ENCODE data around the gene BAHCC1.

Gene BAHCC1

GRCh38 chr17:81433656-81434055 lies 38.4 kb downstream of the BAHCC1 start:
- no peaks in the 10 kb centered on the region for H3K36me3 ChIP-seq (ENCODE audit: control insufficient read depth in 5 of 5, insufficient read depth in 5 of 5, low read length in 5 of 5)
- no peak overlapping the region for H3K27ac ChIP-seq (ENCODE audit: low read depth, low read length)
- H3K9ac ChIP-seq (ENCODE audit: low read length in 5 of 5), result peak overlapping the region in 1 of 5 donors; percentile 2
- H3K4me3 ChIP-seq (ENCODE audit: low read depth in 1 of 5, low read length in 5 of 5), result no peak overlapping the region
- no peaks in the 10 kb centered on the region for H3K9me3 ChIP-seq (ENCODE audit: control insufficient read depth in 5 of 5, low read length in 5 of 5)
- H3K27me3 ChIP-seq (ENCODE audit: control insufficient read depth in 5 of 5, insufficient read depth in 4 of 5, low read length in 5 of 5), result no peaks in the 10 kb centered on the region
- peaks cover 0 to 69% (median 52%) of the 10 kb centered on the region in 5 donors for H3K4me1 ChIP-seq (ENCODE audit: control insufficient read depth in 5 of 5, insufficient read depth in 5 of 5, low read length in 5 of 5)

GRCh38 chr17:81434072-81434471 lies 38.8 kb downstream of the BAHCC1 start:
- no peaks in the 10 kb centered on the region for H3K36me3 ChIP-seq (ENCODE audit: control insufficient read depth in 5 of 5, insufficient read depth in 5 of 5, low read length in 5 of 5)
- no peaks in the 10 kb centered on the region for H3K9me3 ChIP-seq (ENCODE audit: control insufficient read depth in 5 of 5, low read length in 5 of 5)
- no peak overlapping the region for H3K27ac ChIP-seq (ENCODE audit: low read depth, low read length)
- no peak overlapping the region for H3K9ac ChIP-seq (ENCODE audit: low read length in 5 of 5)
- peaks cover 0 to 65% (median 48%) of the 10 kb centered on the region in 5 donors for H3K4me1 ChIP-seq (ENCODE audit: control insufficient read depth in 5 of 5, insufficient read depth in 5 of 5, low read length in 5 of 5)
- no peaks in the 10 kb centered on the region for H3K27me3 ChIP-seq (ENCODE audit: control insufficient read depth in 5 of 5, insufficient read depth in 4 of 5, low read length in 5 of 5)
- no peak overlapping the region for H3K4me3 ChIP-seq (ENCODE audit: low read depth in 1 of 5, low read length in 5 of 5)

GRCh38 chr17:81434681-81435417 lies 39.6 kb downstream of the BAHCC1 start:
- Histone ChIP-seq H3K4me1 (ENCODE audit: control insufficient read depth in 5 of 5, insufficient read depth in 5 of 5, low read length in 5 of 5) (peaks cover 0 to 59% (median 40%) of the 10 kb centered on the region in 5 donors), H3K27ac (ENCODE audit: low read depth, low read length) (peak overlapping the region; percentile 54)

GRCh38 chr17:81435652-81436293 lies 40.5 kb downstream of the BAHCC1 start:
- Histone ChIP-seq H3K27ac (ENCODE audit: low read depth, low read length) (peak overlapping the region; percentile 54), H3K4me1 (ENCODE audit: control insufficient read depth in 5 of 5, insufficient read depth in 5 of 5, low read length in 5 of 5) (peaks cover 0 to 58% (median 43%) of the 10 kb centered on the region in 5 donors), H3K36me3 (ENCODE audit: control insufficient read depth in 5 of 5, insufficient read depth in 5 of 5, low read length in 5 of 5) (no peaks in the 10 kb centered on the region), H3K9ac (ENCODE audit: low read length in 5 of 5) (peak overlapping the region in 3 of 5 donors; percentile 23 to 26 (median 23)), H3K27me3 (ENCODE audit: control insufficient read depth in 5 of 5, insufficient read depth in 4 of 5, low read length in 5 of 5) (no peaks in the 10 kb centered on the region), H3K9me3 (ENCODE audit: control insufficient read depth in 5 of 5, low read length in 5 of 5) (no peaks in the 10 kb centered on the region), H3K4me3 (ENCODE audit: low read depth in 1 of 5, low read length in 5 of 5) (no peak overlapping the region)

More at GRCh38 chr17:81434681-81435417, 39.6 kb downstream of the BAHCC1 start:
- H3K9ac ChIP-seq (ENCODE audit: low read length in 5 of 5), result peak overlapping the region in 1 of 5 donors; percentile 26
- H3K27me3 ChIP-seq (ENCODE audit: control insufficient read depth in 5 of 5, insufficient read depth in 4 of 5, low read length in 5 of 5), result no peaks in the 10 kb centered on the region
- no peaks in the 10 kb centered on the region for H3K9me3 ChIP-seq (ENCODE audit: control insufficient read depth in 5 of 5, low read length in 5 of 5)
- H3K36me3 ChIP-seq (ENCODE audit: control insufficient read depth in 5 of 5, insufficient read depth in 5 of 5, low read length in 5 of 5), result no peaks in the 10 kb centered on the region
- H3K4me3 ChIP-seq (ENCODE audit: low read depth in 1 of 5, low read length in 5 of 5), result no peak overlapping the region

- no peaks in the 10 kb centered on the region for H3K27me3 ChIP-seq (ENCODE audit: control insufficient read depth in 5 of 5, insufficient read depth in 4 of 5, low read length in 5 of 5)
- H3K4me1 ChIP-seq (ENCODE audit: control insufficient read depth in 5 of 5, insufficient read depth in 5 of 5, low read length in 5 of 5), result peaks cover 0 to 58% (median 43%) of the 10 kb centered on the region in 5 donors
- H3K9me3 ChIP-seq (ENCODE audit: control insufficient read depth in 5 of 5, low read length in 5 of 5), result no peaks in the 10 kb centered on the region
- peak overlapping the region in 3 of 5 donors; percentile 23 to 52 (median 23) for H3K9ac ChIP-seq (ENCODE audit: low read length in 5 of 5)
- H3K36me3 ChIP-seq (ENCODE audit: control insufficient read depth in 5 of 5, insufficient read depth in 5 of 5, low read length in 5 of 5), result no peaks in the 10 kb centered on the region
- peak overlapping the region; percentile 54 for H3K27ac ChIP-seq (ENCODE audit: low read depth, low read length)
- no peak overlapping the region for H3K4me3 ChIP-seq (ENCODE audit: low read depth in 1 of 5, low read length in 5 of 5)
Observed at GRCh38 chr17:81436294-81436849, 41.1 kb downstream of the BAHCC1 start.

- Histone ChIP-seq H3K36me3 (ENCODE audit: control insufficient read depth in 5 of 5, insufficient read depth in 5 of 5, low read length in 5 of 5) (peaks cover 0 to 5% (median 0%) of the 10 kb centered on the region in 5 donors), H3K27me3 (ENCODE audit: control insufficient read depth in 5 of 5, insufficient read depth in 4 of 5, low read length in 5 of 5) (no peaks in the 10 kb centered on the region), H3K4me3 (ENCODE audit: low read depth in 1 of 5, low read length in 5 of 5) (no peak overlapping the region), H3K9ac (ENCODE audit: low read length in 5 of 5) (peak overlapping the region in 1 of 5 donors; percentile 43), H3K4me1 (ENCODE audit: control insufficient read depth in 5 of 5, insufficient read depth in 5 of 5, low read length in 5 of 5) (peaks cover 0 to 58% (median 43%) of the 10 kb centered on the region in 5 donors), H3K9me3 (ENCODE audit: control insufficient read depth in 5 of 5, low read length in 5 of 5) (no peaks in the 10 kb centered on the region), H3K27ac (ENCODE audit: low read depth, low read length) (no peak overlapping the region)
Observed at GRCh38 chr17:81437191-81437651, 42.0 kb downstream of the BAHCC1 start.

GRCh38 chr17:81438007-81438659 lies 42.9 kb downstream of the BAHCC1 start:
- no peaks in the 10 kb centered on the region for H3K9me3 ChIP-seq (ENCODE audit: control insufficient read depth in 5 of 5, low read length in 5 of 5)
- no peak overlapping the region for H3K4me3 ChIP-seq (ENCODE audit: low read depth in 1 of 5, low read length in 5 of 5)
- peaks cover 0 to 55% (median 39%) of the 10 kb centered on the region in 5 donors for H3K4me1 ChIP-seq (ENCODE audit: control insufficient read depth in 5 of 5, insufficient read depth in 5 of 5, low read length in 5 of 5)
- H3K27ac ChIP-seq (ENCODE audit: low read depth, low read length), result no peak overlapping the region
- H3K36me3 ChIP-seq (ENCODE audit: control insufficient read depth in 5 of 5, insufficient read depth in 5 of 5, low read length in 5 of 5), result peaks cover 0 to 14% (median 6%) of the 10 kb centered on the region in 5 donors
- H3K27me3 ChIP-seq (ENCODE audit: control insufficient read depth in 5 of 5, insufficient read depth in 4 of 5, low read length in 5 of 5), result no peaks in the 10 kb centered on the region
- H3K9ac ChIP-seq (ENCODE audit: low read length in 5 of 5), result no peak overlapping the region

GRCh38 chr17:81438688-81439087 lies 43.4 kb downstream of the BAHCC1 start:
- Histone ChIP-seq H3K27ac (ENCODE audit: low read depth, low read length) (no peak overlapping the region), H3K27me3 (ENCODE audit: control insufficient read depth in 5 of 5, insufficient read depth in 4 of 5, low read length in 5 of 5) (no peaks in the 10 kb centered on the region), H3K4me1 (ENCODE audit: control insufficient read depth in 5 of 5, insufficient read depth in 5 of 5, low read length in 5 of 5) (peaks cover 0 to 49% (median 33%) of the 10 kb centered on the region in 5 donors), H3K9ac (ENCODE audit: low read length in 5 of 5) (no peak overlapping the region), H3K36me3 (ENCODE audit: control insufficient read depth in 5 of 5, insufficient read depth in 5 of 5, low read length in 5 of 5) (peaks cover 0 to 20% (median 11%) of the 10 kb centered on the region in 5 donors), H3K9me3 (ENCODE audit: control insufficient read depth in 5 of 5, low read length in 5 of 5) (no peaks in the 10 kb centered on the region), H3K4me3 (ENCODE audit: low read depth in 1 of 5, low read length in 5 of 5) (no peak overlapping the region)

- Histone ChIP-seq H3K9me3 (ENCODE audit: control insufficient read depth in 5 of 5, low read length in 5 of 5) (no peaks in the 10 kb centered on the region), H3K4me1 (ENCODE audit: control insufficient read depth in 5 of 5, insufficient read depth in 5 of 5, low read length in 5 of 5) (peaks cover 0 to 35% (median 20%) of the 10 kb centered on the region in 5 donors), H3K4me3 (ENCODE audit: low read depth in 1 of 5, low read length in 5 of 5) (no peak overlapping the region), H3K36me3 (ENCODE audit: control insufficient read depth in 5 of 5, insufficient read depth in 5 of 5, low read length in 5 of 5) (peaks cover 0 to 23% (median 12%) of the 10 kb centered on the region in 5 donors), H3K27ac (ENCODE audit: low read depth, low read length) (no peak overlapping the region), H3K27me3 (ENCODE audit: control insufficient read depth in 5 of 5, insufficient read depth in 4 of 5, low read length in 5 of 5) (no peaks in the 10 kb centered on the region), H3K9ac (ENCODE audit: low read length in 5 of 5) (no peak overlapping the region)
Observed at GRCh38 chr17:81440051-81440471, 44.8 kb downstream of the BAHCC1 start.

Data from subcutaneous abdominal adipose tissue (tissue), 5 donors.